NCI-H226 (cell line): Measurements from ENCODE around the gene LPIN1.
A peak's percentile ranks its signal among the peaks of the same experiment; 100 is the strongest.

Experiments used
- DNase-seq: peaks from one replicate; pipeline ENCODE4 v3.0.0-alpha.2; 2015

LPIN1 gene

GRCh38 chr2:11746376-11746806 lies at the start of gene LPIN1:
Gene LPIN1 (plus strand): TSS chr2:11746632. CDS start chr2:11765542, 18,910 bp downstream.
- peak; percentile 76 for DNase-seq

GRCh38 chr2:11696736-11697102 lies 49.7 kb upstream of the LPIN1 start:
- no peak for DNase-seq

GRCh38 chr2:11697103-11697871 lies 49.1 kb upstream of the LPIN1 start:
- peak; percentile 68 for DNase-seq

- DNase-seq: no peak
Measured at GRCh38 chr2:11698009-11698922, 48.2 kb upstream of the LPIN1 start.

GRCh38 chr2:11699686-11700670 lies 46.5 kb upstream of the LPIN1 start:
- DNase-seq: no peak

GRCh38 chr2:11701206-11701605 lies 45.2 kb upstream of the LPIN1 start:
- DNase-seq: no peak

- DNase-seq: no peak
Measured at GRCh38 chr2:11701751-11702301, 44.6 kb upstream of the LPIN1 start.

- no peak for DNase-seq
Measured at GRCh38 chr2:11702946-11703345, 43.5 kb upstream of the LPIN1 start.

- no peak for DNase-seq
Measured at GRCh38 chr2:11703700-11704099, 42.7 kb upstream of the LPIN1 start.

GRCh38 chr2:11705063-11705462 lies 41.4 kb upstream of the LPIN1 start:
- DNase-seq: no peak

- DNase-seq: no peak
Measured at GRCh38 chr2:11705711-11706110, 40.7 kb upstream of the LPIN1 start.

GRCh38 chr2:11708106-11708505 lies 38.3 kb upstream of the LPIN1 start:
- DNase-seq: no peak

- DNase-seq: no peak
Measured at GRCh38 chr2:11709293-11709692, 37.1 kb upstream of the LPIN1 start.

GRCh38 chr2:11710210-11710609 lies 36.2 kb upstream of the LPIN1 start:
- DNase-seq: peak; percentile 64

GRCh38 chr2:11710632-11711353 lies 35.6 kb upstream of the LPIN1 start:
- no peak for DNase-seq

- DNase-seq: no peak
Measured at GRCh38 chr2:11711354-11711716, 35.1 kb upstream of the LPIN1 start.

GRCh38 chr2:11711751-11712150 lies 34.7 kb upstream of the LPIN1 start:
- DNase-seq: no peak

- no peak for DNase-seq
Measured at GRCh38 chr2:11712866-11713265, 33.6 kb upstream of the LPIN1 start.

GRCh38 chr2:11713815-11714214 lies 32.6 kb upstream of the LPIN1 start:
- no peak for DNase-seq

- DNase-seq: no peak
Measured at GRCh38 chr2:11715987-11716652, 30.3 kb upstream of the LPIN1 start.

GRCh38 chr2:11716689-11717321 lies 29.6 kb upstream of the LPIN1 start:
- no peak for DNase-seq
